ENCODE measurements around the gene IL17REL.

Gene IL17REL

DNA sequence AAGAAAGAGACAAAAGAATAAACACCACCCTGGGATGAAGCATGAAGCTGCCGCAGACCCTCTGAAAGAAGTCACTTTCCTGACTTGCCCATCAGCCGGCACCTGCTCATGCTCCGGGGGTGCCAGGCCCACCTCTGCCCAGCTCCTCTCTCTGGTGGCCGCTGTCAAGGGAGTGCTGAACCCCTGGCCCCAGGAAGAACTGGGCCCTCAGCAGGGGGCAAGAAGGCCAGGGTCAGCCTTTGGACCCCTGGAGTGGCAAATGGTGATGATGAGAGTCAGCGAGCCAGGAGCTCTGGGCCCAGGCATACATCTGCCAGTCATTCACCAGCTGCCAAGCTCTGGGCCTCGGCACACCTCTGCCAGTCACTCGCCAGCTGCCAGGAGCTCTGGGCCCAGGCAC, 28.2 kb upstream of the IL17REL start:
- Mint-ChIP-seq H3K36me3 (ENCODE audit: low read depth) (peaks cover 9% of the 10 kb centered on the region), H3K27ac (no peak overlapping the region), H3K4me3 (no peak overlapping the region), H3K27me3 (ENCODE audit: low read depth, poor library complexity) (peaks cover 30% of the 10 kb centered on the region), H3K9me3 (peaks cover 57% of the 10 kb centered on the region), H3K4me1 (peaks cover 5% of the 10 kb centered on the region)
- no peak for DNase-seq
- TF ChIP-seq, protein P1, sequence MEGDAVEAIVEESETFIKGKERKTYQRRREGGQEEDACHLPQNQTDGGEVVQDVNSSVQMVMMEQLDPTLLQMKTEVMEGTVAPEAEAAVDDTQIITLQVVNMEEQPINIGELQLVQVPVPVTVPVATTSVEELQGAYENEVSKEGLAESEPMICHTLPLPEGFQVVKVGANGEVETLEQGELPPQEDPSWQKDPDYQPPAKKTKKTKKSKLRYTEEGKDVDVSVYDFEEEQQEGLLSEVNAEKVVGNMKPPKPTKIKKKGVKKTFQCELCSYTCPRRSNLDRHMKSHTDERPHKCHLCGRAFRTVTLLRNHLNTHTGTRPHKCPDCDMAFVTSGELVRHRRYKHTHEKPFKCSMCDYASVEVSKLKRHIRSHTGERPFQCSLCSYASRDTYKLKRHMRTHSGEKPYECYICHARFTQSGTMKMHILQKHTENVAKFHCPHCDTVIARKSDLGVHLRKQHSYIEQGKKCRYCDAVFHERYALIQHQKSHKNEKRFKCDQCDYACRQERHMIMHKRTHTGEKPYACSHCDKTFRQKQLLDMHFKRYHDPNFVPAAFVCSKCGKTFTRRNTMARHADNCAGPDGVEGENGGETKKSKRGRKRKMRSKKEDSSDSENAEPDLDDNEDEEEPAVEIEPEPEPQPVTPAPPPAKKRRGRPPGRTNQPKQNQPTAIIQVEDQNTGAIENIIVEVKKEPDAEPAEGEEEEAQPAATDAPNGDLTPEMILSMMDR (IDR thresholded peaks at IDR 0.05), result no peak

DNA sequence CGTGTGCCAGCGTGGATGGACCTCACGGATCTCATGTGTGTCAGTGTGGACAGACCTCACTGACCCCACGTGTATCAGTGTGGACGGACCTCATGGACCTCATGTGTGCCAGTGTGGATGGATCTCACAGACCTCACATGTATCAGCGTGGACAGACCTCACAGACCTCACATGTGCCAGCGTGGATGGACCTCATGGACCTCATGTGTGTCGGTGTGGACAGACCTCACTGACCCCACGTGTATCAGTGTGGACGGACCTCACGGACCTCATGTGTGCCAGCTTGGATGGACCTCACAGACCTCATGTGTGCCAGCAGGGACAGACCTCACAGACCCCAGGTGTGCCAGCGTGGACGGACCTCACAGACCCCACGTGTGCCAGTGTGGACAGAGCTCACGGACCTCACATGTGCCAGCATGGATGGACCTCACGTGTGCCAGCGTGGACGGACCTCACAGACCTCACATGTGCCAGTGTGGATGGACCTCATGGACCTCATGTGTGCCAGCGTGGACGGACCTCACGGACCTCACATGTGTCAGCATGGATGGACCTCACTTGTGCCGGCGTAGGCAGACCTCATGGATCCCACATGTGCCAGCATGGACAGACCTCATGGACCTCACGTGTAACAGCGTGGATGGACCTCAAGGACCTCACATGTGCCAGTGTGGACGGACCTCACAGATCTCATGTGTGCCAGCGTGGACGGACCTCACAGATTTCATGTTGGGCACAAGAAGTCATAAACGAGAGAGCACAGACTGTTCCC, 27.3 kb upstream of the IL17REL start:
- DNase-seq, result no peak
- H3K4me3 Mint-ChIP-seq, result no peak overlapping the region
- peaks cover 5% of the 10 kb centered on the region for H3K4me1 Mint-ChIP-seq
- peaks cover 9% of the 10 kb centered on the region for H3K36me3 Mint-ChIP-seq (ENCODE audit: low read depth)
- peaks cover 28% of the 10 kb centered on the region for H3K27me3 Mint-ChIP-seq (ENCODE audit: low read depth, poor library complexity)
- H3K27ac Mint-ChIP-seq, result no peak overlapping the region
- TF ChIP-seq, protein P1 (IDR thresholded peaks at IDR 0.05), result no peak
- peaks cover 57% of the 10 kb centered on the region for H3K9me3 Mint-ChIP-seq

DNA sequence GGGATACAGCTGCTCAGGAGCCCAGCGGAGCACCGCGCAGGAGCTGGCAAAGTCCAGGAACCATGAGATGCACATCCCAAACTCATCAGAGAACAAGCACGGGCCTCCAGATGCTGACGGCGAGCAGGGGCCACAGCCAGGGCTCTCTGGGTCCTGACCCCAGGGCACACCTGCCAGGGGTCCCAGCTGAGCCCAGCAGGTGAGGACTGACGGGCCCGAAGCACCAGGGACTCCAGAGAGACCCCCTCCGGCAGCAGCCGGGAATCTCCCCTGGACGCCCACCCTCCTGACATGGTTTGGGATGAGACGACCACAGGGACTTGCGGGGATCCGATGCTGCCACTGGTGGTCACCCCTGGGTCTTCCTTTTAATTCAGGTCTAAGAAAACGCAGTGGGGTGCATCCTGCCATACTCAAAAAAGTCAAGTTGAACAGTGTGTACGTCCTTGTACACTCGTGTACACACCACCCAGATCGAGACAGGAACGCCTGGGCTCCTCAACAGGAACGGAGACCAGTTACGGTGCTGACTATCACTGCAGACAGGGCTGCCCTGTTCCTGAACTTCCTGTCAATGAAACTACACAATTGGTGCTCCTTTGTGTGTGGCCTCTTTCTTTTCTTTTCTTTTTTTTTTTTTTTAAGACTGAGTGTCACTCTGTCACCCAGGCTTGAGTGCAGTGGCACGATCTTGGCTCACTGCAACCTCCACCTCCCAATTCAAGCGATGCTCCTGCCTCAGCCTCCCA, 23.6 kb upstream of the IL17REL start:
- peaks cover 37% of the 10 kb centered on the region for H3K27me3 Mint-ChIP-seq (ENCODE audit: low read depth, poor library complexity)
- no peak overlapping the region for H3K4me3 Mint-ChIP-seq
- TF ChIP-seq, protein P1 (IDR thresholded peaks at IDR 0.05), result no peak
- H3K27ac Mint-ChIP-seq, result no peak overlapping the region
- DNase-seq, result no peak
- H3K36me3 Mint-ChIP-seq (ENCODE audit: low read depth), result no peaks in the 10 kb centered on the region
- H3K9me3 Mint-ChIP-seq, result peaks cover 30% of the 10 kb centered on the region
- H3K4me1 Mint-ChIP-seq, result peaks cover 15% of the 10 kb centered on the region

DNA sequence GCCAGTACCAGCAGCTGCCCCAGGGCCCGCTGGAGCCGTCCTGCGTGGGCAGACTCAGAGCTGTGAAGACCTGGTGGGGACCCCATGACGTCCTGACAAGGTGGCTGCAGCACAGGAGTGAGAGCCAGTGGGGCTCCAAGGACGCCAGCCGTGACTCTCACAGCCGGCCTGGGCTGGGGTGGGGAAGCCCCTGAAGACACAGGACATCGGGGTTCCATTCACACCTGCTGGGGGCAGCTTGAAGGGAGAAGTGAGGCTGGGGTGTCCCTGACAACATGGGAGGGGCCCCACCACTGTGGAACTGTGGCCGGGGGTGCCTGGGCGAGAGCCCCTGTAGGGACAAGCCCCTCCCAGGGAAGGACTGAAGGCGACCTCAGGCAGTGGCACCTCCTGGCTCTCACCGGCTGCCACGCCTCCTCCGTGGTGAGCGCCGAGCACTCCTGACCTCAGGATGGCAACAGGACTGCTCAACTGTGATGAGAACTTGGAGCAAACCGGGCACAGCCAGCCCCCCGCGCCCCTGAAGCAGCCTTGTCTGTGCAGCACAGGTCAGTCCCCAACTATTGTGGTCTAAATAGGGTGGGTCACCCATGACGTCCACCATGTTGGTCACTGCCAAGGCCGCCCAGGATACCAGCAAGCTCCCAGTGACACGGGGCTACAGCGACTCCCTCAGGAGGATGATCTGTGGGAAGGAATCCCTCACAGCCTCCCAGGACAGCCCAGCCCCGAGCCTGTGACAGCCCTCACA, 22.7 kb upstream of the IL17REL start:
- Mint-ChIP-seq H3K9me3 (peaks cover 26% of the 10 kb centered on the region), H3K4me3 (no peak overlapping the region), H3K27ac (no peak overlapping the region), H3K27me3 (ENCODE audit: low read depth, poor library complexity) (peaks cover 40% of the 10 kb centered on the region), H3K4me1 (peaks cover 15% of the 10 kb centered on the region), H3K36me3 (ENCODE audit: low read depth) (no peaks in the 10 kb centered on the region)
- TF ChIP-seq, protein P1 (IDR thresholded peaks at IDR 0.05), result no peak
- no peak for DNase-seq

DNA sequence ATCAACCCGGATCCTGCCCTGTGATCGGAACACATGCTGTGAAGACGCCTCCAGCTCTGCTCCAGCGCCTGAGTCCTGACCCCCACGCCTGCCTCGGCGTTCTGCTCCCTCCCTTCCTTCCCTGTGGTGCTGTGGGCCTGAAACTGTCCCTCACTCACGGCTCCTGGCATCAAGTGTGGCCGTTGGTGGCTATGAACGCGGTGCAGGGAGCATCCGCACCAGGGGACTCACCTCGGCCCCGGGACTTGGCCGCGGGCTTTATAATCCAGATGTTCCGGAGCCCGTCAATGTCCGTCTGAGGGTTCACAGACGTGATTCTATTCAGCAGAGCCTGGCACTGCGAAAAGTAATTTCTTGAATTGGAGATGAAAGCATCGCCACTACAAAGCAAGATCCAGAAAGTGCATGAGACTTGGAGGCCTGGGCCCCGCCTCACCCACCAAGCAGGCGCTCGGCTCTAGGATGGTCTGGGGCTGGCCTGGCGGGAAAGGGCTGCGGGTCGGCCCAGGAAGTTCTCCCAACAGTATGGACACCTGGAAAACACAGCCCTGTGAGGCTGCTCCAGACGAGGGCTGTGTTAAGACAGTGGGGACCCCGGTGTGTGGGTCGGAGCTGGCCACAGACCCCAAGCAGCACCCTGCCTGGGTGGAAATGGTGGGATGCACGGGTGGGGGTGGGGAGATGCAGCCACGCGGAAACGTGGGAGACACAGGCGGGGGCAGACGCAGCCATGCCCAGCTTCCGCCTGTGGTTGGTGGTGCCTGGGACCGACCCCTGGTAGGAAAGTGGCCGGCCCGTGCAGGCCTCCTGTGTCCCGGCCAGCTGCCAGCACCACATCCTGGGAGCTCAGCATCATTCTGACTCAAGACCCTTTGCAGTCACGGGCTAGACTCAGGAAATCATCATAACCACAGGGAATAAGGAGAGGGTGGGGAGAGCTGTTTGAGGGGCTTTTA, 21.8 kb upstream of the IL17REL start:
- TF ChIP-seq, protein P1 (IDR thresholded peaks at IDR 0.05), result no peak
- Mint-ChIP-seq H3K9me3 (peaks cover 18% of the 10 kb centered on the region), H3K4me1 (peaks cover 15% of the 10 kb centered on the region), H3K27me3 (ENCODE audit: low read depth, poor library complexity) (peaks cover 41% of the 10 kb centered on the region), H3K27ac (no peak overlapping the region), H3K4me3 (no peak overlapping the region), H3K36me3 (ENCODE audit: low read depth) (no peaks in the 10 kb centered on the region)
- DNase-seq, result no peak
